HG02798 (cell line): ENCODE data around the gene HTR2B.
"Not testable (repeated sequence)": the region's sequence is repeated elsewhere in the genome, so short reads cannot be mapped to it uniquely, and the experiment has no call there.

ENCODE experiments used
- ATAC-seq: cut with Tn5 transposase; IDR thresholded peaks from one replicate; pipeline ENCODE4 v1.9.1; 2021; ENCODE audit warnings: mild to moderate bottlenecking; ENCODE audit not compliant: unreplicated experiment, poor library complexity

HTR2B gene

DNA sequence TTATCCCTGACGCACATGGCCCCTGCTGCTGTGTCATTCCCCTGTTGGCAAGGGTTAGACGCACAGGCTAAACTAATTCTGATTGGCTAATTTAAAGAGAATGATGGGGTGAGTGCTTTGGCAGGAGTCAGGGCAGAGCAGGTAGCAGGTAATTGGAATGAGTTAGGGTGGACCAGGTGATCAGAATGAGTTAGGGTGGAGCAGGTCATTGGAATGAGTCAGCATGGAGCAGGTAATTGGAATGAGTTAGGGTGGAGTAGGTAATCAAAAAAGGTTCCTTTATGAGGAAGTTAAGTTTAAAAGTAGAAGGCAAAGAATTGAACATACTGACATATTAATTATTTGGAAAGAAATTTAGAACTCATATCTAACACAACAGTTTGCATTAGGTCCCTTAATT, 24.5 kb downstream of the HTR2B start:
- ATAC-seq, result not testable (repeated sequence)

DNA sequence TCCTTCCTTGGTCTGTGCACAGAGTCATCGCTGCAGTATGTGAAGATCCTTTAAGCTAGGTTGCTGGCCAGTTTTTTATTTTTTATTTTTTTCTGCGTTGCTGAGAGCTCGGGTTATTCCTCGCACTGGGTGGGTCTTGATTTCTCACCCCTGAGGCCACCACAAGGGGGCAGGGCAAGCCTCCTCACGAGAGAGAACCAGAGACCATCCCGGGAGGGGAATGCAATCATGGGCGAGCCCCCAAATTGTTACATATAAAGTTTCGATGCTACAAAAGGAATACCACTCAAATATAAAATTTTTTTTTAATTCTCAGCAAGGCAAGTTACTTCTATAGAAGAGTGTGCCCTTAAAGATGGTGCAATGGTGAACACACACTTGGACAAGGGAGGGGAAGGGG, 24.9 kb downstream of the HTR2B start:
- no peak for ATAC-seq

DNA sequence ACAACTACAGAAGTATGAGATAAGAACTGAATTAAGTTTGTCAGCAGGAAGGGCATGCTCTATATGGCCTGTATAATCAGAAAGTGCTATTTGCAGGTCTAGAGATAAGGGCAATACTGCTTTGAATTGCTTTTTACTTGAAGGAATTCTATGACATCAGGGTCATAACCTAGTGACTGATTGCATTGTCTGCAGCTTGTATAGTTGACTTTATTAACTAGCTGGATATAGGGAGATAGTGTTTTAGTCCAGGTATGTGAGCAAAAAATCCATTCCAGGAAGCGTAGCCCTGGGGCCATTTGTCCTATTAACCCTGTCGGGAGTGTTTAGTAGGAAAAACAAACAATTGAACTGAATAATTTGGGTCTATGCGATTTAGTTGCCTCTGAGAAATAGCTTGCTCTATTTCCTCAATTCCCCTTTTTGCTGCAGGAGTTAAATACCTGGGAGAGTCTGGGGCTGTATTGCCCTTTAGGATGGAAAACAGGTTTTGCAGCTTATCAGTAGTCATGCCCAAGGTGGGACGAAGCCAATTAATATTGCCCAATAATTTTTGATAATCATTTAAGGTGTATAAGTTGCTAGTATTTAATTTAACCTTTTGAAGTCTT, 30.0 kb downstream of the HTR2B start:
- ATAC-seq, result no peak

DNA sequence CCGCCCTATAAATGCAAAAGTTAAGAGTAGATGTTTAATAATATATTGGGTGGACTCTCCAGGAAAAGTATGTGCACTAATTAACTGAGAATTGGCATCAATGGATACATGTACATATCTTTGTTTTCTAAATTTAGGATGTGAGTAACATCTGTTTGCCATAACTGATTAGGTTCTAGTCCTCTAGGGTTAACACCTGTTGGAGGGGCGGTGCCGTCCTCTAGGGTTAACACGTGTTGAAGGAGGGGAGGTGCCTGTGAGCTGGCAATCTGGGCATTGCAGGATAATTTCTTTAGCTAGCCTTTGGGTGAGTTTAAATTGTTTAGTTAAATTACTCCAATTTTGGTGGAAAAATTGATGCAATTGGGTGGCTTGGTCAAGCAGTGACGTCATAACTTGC, 30.9 kb downstream of the HTR2B start:
- no peak for ATAC-seq

DNA sequence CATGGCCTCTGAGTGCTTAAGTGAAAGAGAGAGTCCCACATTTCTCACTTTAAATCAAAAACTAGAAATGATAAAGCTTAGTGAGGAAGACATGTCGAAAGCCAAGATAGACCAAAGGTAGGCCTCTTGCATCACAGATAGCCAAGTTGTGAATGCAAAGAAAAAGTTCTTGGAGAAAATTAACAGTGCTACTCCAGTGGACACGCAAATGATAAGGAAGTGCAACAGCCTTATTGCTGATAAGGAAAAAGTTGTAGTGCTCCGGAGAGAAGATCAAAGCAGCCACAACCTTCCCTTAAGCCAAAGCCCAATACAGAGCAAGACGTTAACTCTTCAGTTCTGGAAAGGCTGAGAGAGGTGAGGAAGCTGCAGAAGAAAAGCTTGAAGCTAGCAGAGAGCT, 36.1 kb downstream of the HTR2B start:
- ATAC-seq, result no peak

DNA sequence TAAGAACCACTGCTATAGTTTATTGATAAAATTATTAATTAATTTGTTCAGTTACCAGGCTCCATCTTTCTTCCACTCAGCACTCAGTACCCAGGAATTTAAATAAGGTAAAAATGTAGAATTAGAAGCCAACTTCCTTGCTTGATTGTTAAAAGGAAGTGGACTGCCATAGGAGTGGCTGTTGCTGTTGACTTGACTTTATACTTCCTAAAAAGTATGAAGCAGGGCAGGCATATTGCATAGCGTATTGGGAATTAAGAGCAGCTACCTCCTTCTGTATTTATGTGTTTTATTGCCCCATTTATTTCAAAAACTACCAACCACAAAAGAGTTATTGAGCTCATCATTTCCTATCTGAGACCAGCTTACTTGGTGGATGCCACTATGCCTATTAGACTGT, 40.3 kb downstream of the HTR2B start:
- no peak for ATAC-seq

DNA sequence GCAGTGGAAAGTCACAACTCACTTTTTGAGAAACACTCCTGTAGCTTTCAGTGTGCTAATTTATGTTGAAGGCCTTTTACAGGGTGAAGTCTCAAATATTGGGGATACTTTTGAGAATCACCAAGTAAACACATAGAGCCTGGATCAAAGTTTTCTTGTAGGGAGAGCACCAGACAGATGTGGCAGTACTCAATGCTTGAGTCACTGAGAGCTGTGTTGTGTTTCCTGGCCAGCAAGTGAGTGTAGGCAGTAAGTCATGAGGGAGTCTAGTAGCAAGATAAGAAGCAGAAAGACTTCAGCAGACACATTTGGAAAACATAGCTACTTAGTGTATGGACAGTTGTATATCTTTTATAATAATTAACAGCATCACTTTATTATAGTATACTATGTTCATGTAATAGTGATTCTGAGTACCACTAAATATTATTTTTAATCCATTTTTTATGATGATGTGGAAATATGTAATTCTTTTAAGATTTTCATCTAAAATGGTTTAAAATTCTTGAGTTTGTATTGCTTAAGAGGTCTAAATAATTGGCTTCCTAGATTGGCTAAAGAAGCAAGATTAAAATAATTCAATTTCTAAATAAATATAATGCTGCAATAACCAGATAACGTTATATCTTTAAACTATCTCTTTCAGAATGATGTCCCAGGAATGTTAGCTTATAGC, 55.3 kb downstream of the HTR2B start:
- no peak for ATAC-seq

DNA sequence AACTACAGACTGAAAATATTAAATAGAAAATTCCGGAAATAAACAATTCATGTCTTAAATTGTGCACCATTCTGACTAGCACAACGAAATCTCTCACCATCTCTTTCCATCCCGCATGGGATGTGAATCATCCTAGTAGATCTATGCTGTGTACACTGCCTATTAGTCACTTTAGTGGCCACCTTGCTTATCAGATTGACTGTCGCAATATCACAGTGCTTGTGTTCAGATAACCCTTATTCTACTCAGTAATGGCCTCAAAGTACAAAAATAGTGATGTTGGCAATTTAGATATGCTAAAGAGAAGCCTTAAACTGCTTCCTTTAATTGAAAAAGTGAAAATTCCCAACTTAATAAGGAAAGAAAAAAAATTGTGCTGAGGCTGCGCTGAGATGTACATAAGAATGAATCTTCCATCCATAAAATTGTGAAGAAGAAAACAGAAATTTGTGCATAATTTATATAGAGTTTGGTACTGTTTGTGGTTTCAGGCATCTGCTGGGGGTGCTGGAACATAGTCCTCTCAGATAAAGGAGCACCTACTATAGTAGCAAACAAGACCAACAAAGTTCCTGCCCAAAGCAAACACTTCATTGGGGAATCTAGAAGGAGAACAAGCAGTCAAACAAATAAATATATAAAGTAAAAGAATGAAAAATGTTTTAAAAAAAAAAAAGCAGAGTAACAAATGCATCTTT, 56.2 kb downstream of the HTR2B start:
- ATAC-seq, result no peak

DNA sequence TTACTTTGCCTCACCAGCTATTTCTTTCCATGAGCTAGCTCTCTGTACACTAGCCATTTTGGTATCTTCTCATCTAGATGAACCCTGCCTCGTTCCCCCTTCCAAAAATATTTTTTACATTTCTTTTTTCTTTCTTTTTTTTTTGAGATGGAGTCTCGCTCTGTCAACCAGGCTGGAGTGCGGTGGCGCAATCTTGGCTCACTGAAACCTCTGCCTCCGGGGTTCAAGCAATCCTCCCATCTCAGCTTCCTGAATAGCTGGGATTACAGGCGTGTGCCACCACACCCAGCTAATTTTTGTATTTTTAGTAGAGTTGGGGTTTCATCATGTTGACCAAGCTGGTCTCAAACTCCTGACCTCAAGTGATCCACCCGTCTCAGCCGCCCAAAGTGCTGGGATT, 57.3 kb downstream of the HTR2B start:
- ATAC-seq, result not testable (repeated sequence)

DNA sequence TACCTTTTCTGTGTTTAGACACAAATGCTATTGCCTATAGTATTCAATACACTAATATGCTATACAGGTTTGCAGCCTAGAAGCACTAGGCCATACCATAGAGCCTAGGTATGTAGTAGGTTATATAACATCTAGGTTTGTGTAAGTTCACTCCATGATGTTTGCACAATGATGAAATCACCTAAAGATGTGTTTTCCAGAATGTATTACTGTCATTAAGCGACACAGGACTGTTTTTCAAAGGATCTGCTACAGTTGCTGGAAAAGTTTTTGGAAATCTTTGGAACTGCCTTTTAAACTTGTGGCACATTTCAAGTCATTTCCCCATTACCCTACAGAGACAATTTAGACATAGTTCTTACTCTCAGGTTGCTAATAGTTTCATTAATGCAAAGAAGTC, 58.9 kb downstream of the HTR2B start:
- no peak for ATAC-seq

DNA sequence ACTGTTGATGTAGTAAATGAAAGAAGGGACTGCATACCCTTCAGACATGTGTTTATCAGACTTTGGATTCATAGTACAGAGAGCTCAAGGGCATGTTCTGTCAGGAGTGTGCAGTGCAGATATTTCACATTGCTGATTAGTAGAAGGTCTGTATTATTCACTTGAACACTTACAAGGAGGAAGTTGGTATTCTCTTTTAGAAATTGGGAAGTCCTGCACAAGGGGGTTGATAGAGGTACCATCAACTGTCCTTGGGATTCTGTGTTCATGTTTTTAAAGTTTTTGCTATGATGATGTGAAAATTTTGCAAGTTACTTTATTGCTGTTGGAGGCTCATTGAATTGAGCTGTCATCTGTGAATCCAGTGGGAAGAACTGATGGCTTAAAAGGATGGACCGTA, 61.5 kb downstream of the HTR2B start:
- ATAC-seq, result no peak

DNA sequence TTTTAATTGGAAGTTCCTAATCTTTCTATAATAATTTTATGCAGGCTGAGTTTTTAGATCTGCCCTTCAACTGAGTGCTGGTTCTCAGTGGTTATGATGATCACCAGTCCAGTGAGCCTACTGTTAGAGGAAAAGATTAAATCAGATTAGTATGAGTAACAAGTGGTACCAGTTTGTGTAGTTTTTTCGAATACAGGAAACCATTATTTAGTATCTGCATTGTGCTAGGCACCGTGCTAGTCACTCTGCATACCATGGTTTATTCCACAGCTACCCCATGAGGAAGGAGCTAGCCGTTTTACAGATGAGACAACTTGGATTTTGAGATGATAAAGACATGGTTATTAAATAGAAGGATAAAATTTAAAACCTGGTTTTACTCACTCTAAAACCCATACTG, 62.1 kb downstream of the HTR2B start:
- no peak for ATAC-seq

DNA sequence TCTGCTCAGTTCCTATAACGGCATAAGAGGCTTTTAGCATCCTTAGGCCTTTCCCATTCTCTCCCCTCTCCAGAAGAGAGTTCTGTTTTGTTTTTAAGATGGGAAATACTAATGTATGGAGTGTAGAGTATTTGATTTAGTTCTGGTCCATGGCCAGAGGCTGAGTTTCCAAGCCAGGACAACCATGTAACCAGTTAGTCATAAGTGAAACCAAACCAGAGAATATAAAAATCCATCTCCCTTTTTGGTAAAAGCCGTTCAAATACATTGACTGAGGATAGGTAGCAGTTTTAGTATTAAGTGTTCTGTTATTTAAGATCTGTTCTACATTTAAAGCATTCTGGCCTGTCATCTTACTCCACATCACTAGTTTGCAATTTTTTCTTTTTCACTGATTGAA, 65.1 kb downstream of the HTR2B start:
- ATAC-seq, result no peak

DNA sequence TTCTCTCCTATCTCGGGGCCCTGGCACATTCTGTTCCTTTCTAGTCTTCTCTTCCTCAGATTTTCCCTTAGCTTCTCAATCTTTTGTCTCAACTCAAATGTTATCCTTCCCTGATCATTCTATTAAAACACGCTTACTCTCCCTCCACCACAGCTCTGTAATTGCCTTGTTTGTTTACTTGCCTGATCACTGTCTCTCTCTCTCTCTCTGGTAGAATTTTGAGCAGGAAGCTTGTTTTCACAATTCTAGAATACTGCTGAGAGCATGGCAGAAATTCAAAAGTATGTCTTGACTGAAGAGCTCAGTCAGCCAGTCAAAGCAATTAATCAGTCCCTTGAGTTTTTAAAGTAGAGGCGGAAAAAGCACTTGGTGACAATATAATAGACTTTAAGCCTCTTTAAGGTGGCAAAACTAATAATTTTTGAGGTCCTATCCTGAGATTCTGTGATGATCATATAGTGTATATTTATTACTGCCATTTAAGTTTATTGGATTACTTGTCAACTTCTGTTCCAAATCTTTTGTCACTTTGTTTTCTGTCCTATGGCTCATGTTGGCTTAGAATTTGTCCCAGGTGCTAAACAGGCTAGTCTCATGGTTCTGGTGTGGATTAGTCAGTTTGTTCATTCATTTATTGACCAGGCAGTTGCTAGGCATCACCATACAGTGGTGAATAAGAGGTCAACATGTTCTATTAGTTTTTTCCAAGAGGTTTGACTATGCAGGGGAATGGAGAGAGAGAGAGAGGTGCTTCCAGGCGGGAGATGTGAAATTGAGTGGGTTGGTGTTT, 65.9 kb downstream of the HTR2B start:
- ATAC-seq, result no peak
